NCI-H69 (cell line): Measurements from ENCODE around the gene OR4F17.
"Not testable (repeated sequence)": the region's sequence is repeated elsewhere in the genome, so short reads cannot be mapped to it uniquely, and the experiment has no call there.

Experiments
- DNase-seq: peaks from one replicate; lab custom pipeline; 2025; lab: John Stamatoyannopoulos, UW

Gene OR4F17, protein sequence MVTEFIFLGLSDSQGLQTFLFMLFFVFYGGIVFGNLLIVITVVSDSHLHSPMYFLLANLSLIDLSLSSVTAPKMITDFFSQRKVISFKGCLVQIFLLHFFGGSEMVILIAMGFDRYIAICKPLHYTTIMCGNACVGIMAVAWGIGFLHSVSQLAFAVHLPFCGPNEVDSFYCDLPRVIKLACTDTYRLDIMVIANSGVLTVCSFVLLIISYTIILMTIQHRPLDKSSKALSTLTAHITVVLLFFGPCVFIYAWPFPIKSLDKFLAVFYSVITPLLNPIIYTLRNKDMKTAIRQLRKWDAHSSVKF

DNA sequence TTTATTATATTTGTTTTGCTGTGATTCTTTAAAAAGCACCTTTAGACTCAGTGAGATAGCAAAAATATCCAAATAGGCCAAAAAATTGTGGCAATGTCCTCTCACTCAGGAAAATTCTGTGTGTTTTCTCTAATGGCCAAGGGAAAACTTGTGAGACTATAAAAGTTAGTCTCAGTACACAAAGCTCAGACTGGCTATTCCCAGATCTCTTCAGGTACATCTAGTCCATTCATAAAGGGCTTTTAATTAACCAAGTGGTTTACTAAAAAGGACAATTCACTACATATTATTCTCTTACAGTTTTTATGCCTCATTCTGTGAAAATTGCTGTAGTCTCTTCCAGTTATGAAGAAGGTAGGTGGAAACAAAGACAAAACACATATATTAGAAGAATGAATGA lies at the start of gene OR4F17:
Gene OR4F17, plus strand, starts transcription at position 301 of the 400 bp plus-strand sequence. CDS start 3,575 bp downstream, outside the sequence.
- DNase-seq, result not testable (repeated sequence)

DNA sequence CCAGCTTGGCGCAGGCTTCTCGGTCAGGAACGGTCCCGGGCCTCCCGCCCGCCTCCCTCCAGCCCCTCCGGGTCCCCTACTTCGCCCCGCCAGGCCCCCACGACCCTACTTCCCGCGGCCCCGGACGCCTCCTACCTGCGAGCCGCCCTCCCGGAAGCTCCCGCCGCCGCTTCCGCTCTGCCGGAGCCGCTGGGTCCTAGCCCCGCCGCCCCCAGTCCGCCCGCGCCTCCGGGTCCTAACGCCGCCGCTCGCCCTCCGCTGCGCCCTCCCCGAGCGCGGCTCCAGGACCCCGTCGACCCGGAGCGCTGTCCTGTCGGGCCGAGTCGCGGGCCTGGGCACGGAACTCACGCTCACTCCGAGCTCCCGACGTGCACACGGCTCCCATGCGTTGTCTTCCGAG lies 36.1 kb upstream of the OR4F17 start:
- not testable (repeated sequence) for DNase-seq

- DNase-seq, result not testable (repeated sequence)
Observed at GRCh38 chr19:82864-83263, 24.0 kb upstream of the OR4F17 start.

GRCh38 chr19:83626-84025 lies 23.3 kb upstream of the OR4F17 start:
- not testable (repeated sequence) for DNase-seq

DNA sequence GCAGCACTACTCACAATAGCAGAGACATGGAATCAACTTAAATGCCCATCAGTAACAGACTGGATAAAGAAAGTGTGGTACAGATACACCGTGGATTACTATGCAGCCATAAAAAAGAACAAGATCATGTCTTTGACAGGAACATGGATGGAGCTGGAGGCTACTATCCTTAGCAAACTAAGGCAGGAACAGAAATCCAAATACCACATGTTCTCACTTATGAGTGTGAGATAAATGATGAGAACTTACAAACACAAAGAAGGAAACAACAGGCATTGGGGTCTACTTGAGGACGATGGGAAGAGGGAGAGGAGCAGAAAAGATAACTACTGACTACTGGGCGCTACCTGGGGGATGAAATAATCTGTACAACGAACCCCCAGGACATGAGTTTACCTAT lies 16.2 kb upstream of the OR4F17 start:
- DNase-seq, result not testable (repeated sequence)

- not testable (repeated sequence) for DNase-seq
Observed at GRCh38 chr19:94794-95193, 12.1 kb upstream of the OR4F17 start.

GRCh38 chr19:97647-98046 lies 9.3 kb upstream of the OR4F17 start:
- DNase-seq, result not testable (repeated sequence)

- DNase-seq, result not testable (repeated sequence)
Observed at GRCh38 chr19:120443-121140, 13.7 kb downstream of the OR4F17 start.
